Aorta (tissue), 5 donors: ENCODE data around the gene PRPF38B. TPM values are rescaled to one million over a fixed set of nuclear protein-coding genes. Genes with fewer than 3 reads are reported as not detected.
"Not testable (repeated sequence)": the region's sequence is repeated elsewhere in the genome, so short reads cannot be mapped to it uniquely, and the experiment has no call there.

Experiments used
- ATAC-seq: fragments of 200-7000 bp; cut with Tn5 transposase; one replicate; pipeline ENCODE4 v1.9.1; 2022; ENCODE audit warnings: moderate library complexity; ENCODE audit not compliant: low FRiP score
- DNase-seq, 2 donors: peaks; one replicate each; pipeline ENCODE4 v3.0.0-alpha.2; 2020
- H3K27ac ChIP-seq, 2 donors: one replicate each; pipeline ENCODE4 v1.5.1; 2013; ENCODE audit warnings: low read length in 2 of 2, mild to moderate bottlenecking in 2 of 2, moderate library complexity in 2 of 2, control low read depth in 1 of 2, inconsistent platforms in 1 of 2, low read depth in 1 of 2
- H3K27me3 ChIP-seq, 2 donors: one replicate each; pipeline ENCODE4 v1.6.1; 2013; ENCODE audit warnings: control low read depth in 1 of 2, low read length in 1 of 2, mild to moderate bottlenecking in 1 of 2, moderate library complexity in 1 of 2; ENCODE audit not compliant: insufficient read depth in 2 of 2, control insufficient read depth in 1 of 2
- H3K36me3 ChIP-seq, 2 donors: one replicate each; pipeline ENCODE4 v1.6.1; 2013; ENCODE audit warnings: control low read depth in 1 of 2, low read length in 1 of 2, mild to moderate bottlenecking in 1 of 2; ENCODE audit not compliant: insufficient read depth in 2 of 2, control insufficient read depth in 1 of 2
- H3K4me1 ChIP-seq, 2 donors: one replicate each; pipeline ENCODE4 v1.6.1; 2013; ENCODE audit warnings: low read length in 2 of 2, control low read depth in 1 of 2, mild to moderate bottlenecking in 1 of 2, moderate library complexity in 1 of 2; ENCODE audit not compliant: insufficient read depth in 2 of 2, control insufficient read depth in 1 of 2
- H3K4me3 ChIP-seq, 2 donors: one replicate each; pipeline ENCODE4 v1.5.1; 2013; ENCODE audit warnings: low read length in 2 of 2, control low read depth in 1 of 2, mild to moderate bottlenecking in 1 of 2
- H3K9me3 ChIP-seq: one replicate; pipeline ENCODE4 v1.6.1; 2013; ENCODE audit warnings: mild to moderate bottlenecking, low read length; ENCODE audit not compliant: control insufficient read depth
- WGBS, 2 donors: extraction: QIAGEN DNeasy Blood & Tissue Kit; methylation state at CpG; one replicate each; pipeline ENCODE4 v1.1.7; 2013; 5-methylcytosine and 5-hydroxymethylcytosine counted together
- intact Hi-C, 2 donors: fragments of 100-400 bp; cut with DNase I; formaldehyde crosslinking; loops; one replicate each; pipeline versions ENCODE4 v1.14.2 to v1.15.0; 2022
- polyA plus RNA-seq, 2 donors: library from polyadenylated mRNA; stranded (reverse); fragments of 200-250 nt; gene quantifications; one replicate each; pipeline ENCODE4 v1.2.3, GENCODE V29; 2013
- total RNA-seq, 2 donors: library from RNA; stranded (reverse); fragmentation: NEBNext Ultra II Directional; extraction: Animal tissue kit (Norgen Biotek cat#: 25700); gene quantifications; one replicate each; pipeline ENCODE4 v1.2.1, GENCODE V29; 2021
- donor health status: healthy with polysubstance abuse.
- donor health status: Bipolar disorder and iron deficiency.
- donor health status: DM: no; HTN: no; CAD: no.
- donor health status: DM: no; HTN: no; CAD: no.
- donor health status: DM: yes; HTN: yes; CAD: no.

Gene PRPF38B
- total and polyA plus RNA-seq, 4 donors = 24.9 to 45.6 (median 42.5) TPM

- Histone ChIP-seq H3K27me3 (no peaks in the 10 kb centered on the region), H3K27ac (no peak overlapping the region), H3K36me3 (no peaks in the 10 kb centered on the region), H3K9me3 (no peaks in the 10 kb centered on the region), H3K4me1 (no peaks in the 10 kb centered on the region), H3K4me3 (no peak overlapping the region)
- intact Hi-C loops = no loop called here
- DNase-seq (no peak), ATAC-seq (no peak)
- 91 to 93% methylated on average over 5 of the region's 5 CpGs for WGBS, 2 donors
These were observed 34.6 kb upstream of the PRPF38B start for GRCh38 chr1:108657356-108658080.

- intact Hi-C loops = no loop called here
- Histone ChIP-seq H3K27ac (peak within 1 kb of the TSS; percentile 92 to 99), H3K4me3 (peak within 1 kb of the TSS; percentile 48 to 81), H3K4me1 (no peaks in the 10 kb centered on the region), H3K36me3 (no peaks in the 10 kb centered on the region), H3K27me3 (no peaks in the 10 kb centered on the region), H3K9me3 (no peaks in the 10 kb centered on the region)
- peak; percentile 87 for ATAC-seq
- peak; percentile 81 to 88 for DNase-seq
- WGBS, 2 donors = 1% methylated on average over 81 of the region's 81 CpGs
These were observed 31.0 kb upstream of the PRPF38B start, which contains the start of gene HENMT1 for GRCh38 chr1:108661030-108661609. Gene HENMT1, minus strand, starts transcription at chr1:108661093. Its CDS starts 1,209 bp downstream, at chr1:108659884.

- Histone ChIP-seq H3K4me3 (no peak overlapping the region), H3K36me3 (no peaks in the 10 kb centered on the region), H3K27ac (no peak overlapping the region), H3K4me1 (no peaks in the 10 kb centered on the region), H3K9me3 (no peaks in the 10 kb centered on the region), H3K27me3 (no peaks in the 10 kb centered on the region)
- WGBS, 2 donors = 93 to 94% methylated on average over 2 of the region's 2 CpGs
- ATAC-seq (no peak), DNase-seq (no peak)
- intact Hi-C loops = no loop called here
These were observed 29.0 kb upstream of the PRPF38B start for GRCh38 chr1:108663074-108663473.

GRCh38 chr1:108664481-108664880, 27.6 kb upstream of the PRPF38B start:
- no peak overlapping the region for H3K4me3 ChIP-seq
- H3K27me3 ChIP-seq = no peaks in the 10 kb centered on the region
- intact Hi-C loops = no loop called here
- H3K27ac ChIP-seq = no peak overlapping the region
- no peaks in the 10 kb centered on the region for H3K4me1 ChIP-seq
- no peaks in the 10 kb centered on the region for H3K9me3 ChIP-seq
- ATAC-seq = no peak
- 77 to 83% methylated on average over 6 of the region's 6 CpGs for WGBS, 2 donors
- H3K36me3 ChIP-seq = no peaks in the 10 kb centered on the region
- DNase-seq = no peak

- WGBS, 2 donors = 78 to 82% methylated on average over 2 of the region's 2 CpGs
- DNase-seq (no peak), ATAC-seq (no peak)
- intact Hi-C loops = no loop called here
- H3K27me3 ChIP-seq = no peaks in the 10 kb centered on the region
- H3K4me3 ChIP-seq = no peak overlapping the region
- no peaks in the 10 kb centered on the region for H3K9me3 ChIP-seq
- no peaks in the 10 kb centered on the region for H3K36me3 ChIP-seq
- no peaks in the 10 kb centered on the region for H3K4me1 ChIP-seq
- no peak overlapping the region for H3K27ac ChIP-seq
These were observed 27.0 kb upstream of the PRPF38B start for GRCh38 chr1:108665067-108665466.

GRCh38 chr1:108665771-108666170, 26.3 kb upstream of the PRPF38B start:
- Histone ChIP-seq H3K27ac (no peak overlapping the region), H3K9me3 (no peaks in the 10 kb centered on the region), H3K27me3 (no peaks in the 10 kb centered on the region), H3K36me3 (no peaks in the 10 kb centered on the region), H3K4me3 (no peak overlapping the region), H3K4me1 (no peaks in the 10 kb centered on the region)
- intact Hi-C loops = no loop called here
- ATAC-seq (no peak), DNase-seq (no peak)
- WGBS, 2 donors = 69 to 71% methylated on average over 1 of the region's 1 CpG

GRCh38 chr1:108667422-108667821, 24.7 kb upstream of the PRPF38B start:
- 96 to 98% methylated on average over 28 of the region's 28 CpGs for WGBS, 2 donors
- H3K27me3 ChIP-seq, H3K36me3 ChIP-seq, DNase-seq, H3K4me3 ChIP-seq, H3K4me1 ChIP-seq, H3K9me3 ChIP-seq, ATAC-seq, intact Hi-C loops, H3K27ac ChIP-seq: not testable (repeated sequence)

- no peak overlapping the region for H3K4me3 ChIP-seq
- H3K27me3 ChIP-seq = no peaks in the 10 kb centered on the region
- ATAC-seq = no peak
- H3K4me1 ChIP-seq = no peaks in the 10 kb centered on the region
- DNase-seq = no peak
- no peaks in the 10 kb centered on the region for H3K9me3 ChIP-seq
- intact Hi-C loops = no loop called here
- H3K27ac ChIP-seq = no peak overlapping the region
- no peaks in the 10 kb centered on the region for H3K36me3 ChIP-seq
These were observed 23.3 kb upstream of the PRPF38B start for GRCh38 chr1:108668777-108669176.

GRCh38 chr1:108669679-108670078, 22.4 kb upstream of the PRPF38B start:
- DNase-seq = no peak
- intact Hi-C loops = no loop called here
- Histone ChIP-seq H3K9me3 (no peaks in the 10 kb centered on the region), H3K4me1 (no peaks in the 10 kb centered on the region), H3K27ac (no peak overlapping the region), H3K27me3 (no peaks in the 10 kb centered on the region), H3K36me3 (no peaks in the 10 kb centered on the region), H3K4me3 (no peak overlapping the region)
- no peak for ATAC-seq
- WGBS, 2 donors = 70 to 77% methylated on average over 7 of the region's 7 CpGs
